HAP-1 (cell line): ENCODE data around the gene GNG11.

ENCODE experiments used
- DNase-seq, 2 experiments: peaks; one replicate each; pipeline ENCODE4 v3.0.0-alpha.2; 2016 to 2020; ENCODE audit warnings: low spot score in 2 of 2
- H3K27me3 ChIP-seq: fragments of 250-450 bp; sonication (Bioruptor Pico); 2 replicates; pipeline ENCODE4 v1.5.1; 2020; ENCODE audit warnings: low read depth, mild to moderate bottlenecking, moderate library complexity
- H3K36me3 ChIP-seq: fragments of 250-450 bp; sonication (Bioruptor Pico); replicated peaks from 2 replicates; pipeline ENCODE4 v1.5.1; 2020; ENCODE audit warnings: mild to moderate bottlenecking
- H3K4me1 ChIP-seq: fragments of 250-450 bp; sonication (Bioruptor Pico); 2 replicates; pipeline ENCODE4 v1.5.1; 2020; ENCODE audit warnings: mild to moderate bottlenecking
- H3K4me3 ChIP-seq: fragments of 250-450 bp; sonication (Bioruptor Pico); 2 replicates; pipeline ENCODE4 v1.5.1; 2020; ENCODE audit warnings: mild to moderate bottlenecking, moderate library complexity
- H3K9me3 ChIP-seq: fragments of 250-450 bp; sonication (Bioruptor Pico); 2 replicates; pipeline ENCODE4 v1.5.1; 2020; ENCODE audit warnings: mild to moderate bottlenecking, moderate library complexity
- in situ Hi-C: fragments of 300-500 bp; cut with MboI; formaldehyde crosslinking; loops from 3 replicates; pipeline ENCODE4 v1.14.3; 2020; ENCODE audit warnings: low sequenced_read_pairs, inconsistent platforms, mixed read lengths

The GNG11 gene

GRCh38 chr7:93945083-93945482 is 23.5 kb downstream of the GNG11 start:
- no peak overlapping the region for H3K4me3 ChIP-seq
- no peaks in the 10 kb centered on the region for H3K9me3 ChIP-seq
- no peaks in the 10 kb centered on the region for H3K4me1 ChIP-seq
- in situ Hi-C loops, result no loop called here
- no peaks in the 10 kb centered on the region for H3K27me3 ChIP-seq
- DNase-seq, result no peak
- H3K36me3 ChIP-seq, result no peaks in the 10 kb centered on the region

GRCh38 chr7:93945756-93946535 is 24.4 kb downstream of the GNG11 start:
- Histone ChIP-seq H3K4me3 (no peak overlapping the region), H3K4me1 (no peaks in the 10 kb centered on the region), H3K36me3 (no peaks in the 10 kb centered on the region), H3K27me3 (no peaks in the 10 kb centered on the region), H3K9me3 (no peaks in the 10 kb centered on the region)
- in situ Hi-C loops, result no loop called here
- no peak for DNase-seq

- H3K4me3 ChIP-seq, result no peak overlapping the region
- H3K4me1 ChIP-seq, result no peaks in the 10 kb centered on the region
- H3K27me3 ChIP-seq, result no peaks in the 10 kb centered on the region
- in situ Hi-C loops, result no loop called here
- H3K36me3 ChIP-seq, result no peaks in the 10 kb centered on the region
- DNase-seq, result no peak
- H3K9me3 ChIP-seq, result no peaks in the 10 kb centered on the region
These were observed 26.6 kb downstream of the GNG11 start for GRCh38 chr7:93948106-93948505.

- DNase-seq, result no peak
- Histone ChIP-seq H3K4me1 (no peaks in the 10 kb centered on the region), H3K27me3 (no peaks in the 10 kb centered on the region), H3K36me3 (no peaks in the 10 kb centered on the region), H3K4me3 (no peak overlapping the region), H3K9me3 (no peaks in the 10 kb centered on the region)
- in situ Hi-C loops, result no loop called here
These were observed 27.3 kb downstream of the GNG11 start for GRCh38 chr7:93948873-93949272.

- no peak for DNase-seq
- Histone ChIP-seq H3K4me1 (no peaks in the 10 kb centered on the region), H3K36me3 (no peaks in the 10 kb centered on the region), H3K4me3 (no peak overlapping the region), H3K9me3 (no peaks in the 10 kb centered on the region), H3K27me3 (no peaks in the 10 kb centered on the region)
- in situ Hi-C loops, result no loop called here
These were observed 27.9 kb downstream of the GNG11 start for GRCh38 chr7:93949423-93949822.

GRCh38 chr7:93955304-93955703 is 33.8 kb downstream of the GNG11 start:
- H3K27me3 ChIP-seq, result no peaks in the 10 kb centered on the region; the same call in 1 of the 2 replicates
- DNase-seq, result no peak
- H3K36me3 ChIP-seq, result no peaks in the 10 kb centered on the region
- H3K9me3 ChIP-seq, result no peaks in the 10 kb centered on the region
- no peaks in the 10 kb centered on the region for H3K4me1 ChIP-seq
- in situ Hi-C loops, result no loop called here
- H3K4me3 ChIP-seq, result no peak overlapping the region

GRCh38 chr7:93957767-93958166 is 36.2 kb downstream of the GNG11 start:
- in situ Hi-C loops, result no loop called here
- no peaks in the 10 kb centered on the region for H3K9me3 ChIP-seq

GRCh38 chr7:93958216-93958615 is 36.7 kb downstream of the GNG11 start:
- no peaks in the 10 kb centered on the region for H3K36me3 ChIP-seq
- H3K27me3 ChIP-seq, result no peaks in the 10 kb centered on the region; the same call in 1 of the 2 replicates
- DNase-seq, result no peak
- H3K9me3 ChIP-seq, result no peaks in the 10 kb centered on the region
- no peaks in the 10 kb centered on the region for H3K4me1 ChIP-seq
- in situ Hi-C loops, result no loop called here
- no peak overlapping the region for H3K4me3 ChIP-seq

More at GRCh38 chr7:93957767-93958166, 36.2 kb downstream of the GNG11 start:
- Histone ChIP-seq H3K4me3 (no peak overlapping the region), H3K36me3 (no peaks in the 10 kb centered on the region), H3K27me3 (no peaks in the 10 kb centered on the region; the same call in 1 of the 2 replicates), H3K4me1 (no peaks in the 10 kb centered on the region)
- no peak for DNase-seq

GRCh38 chr7:93958651-93959050 is 37.1 kb downstream of the GNG11 start:
- Histone ChIP-seq H3K4me3 (no peak overlapping the region), H3K4me1 (no peaks in the 10 kb centered on the region), H3K9me3 (no peaks in the 10 kb centered on the region), H3K36me3 (no peaks in the 10 kb centered on the region), H3K27me3 (no peaks in the 10 kb centered on the region; the same call in 1 of the 2 replicates)
- in situ Hi-C loops, result no loop called here
- no peak for DNase-seq

- no peaks in the 10 kb centered on the region for H3K4me1 ChIP-seq
- in situ Hi-C loops, result no loop called here
- DNase-seq, result no peak
- H3K9me3 ChIP-seq, result no peaks in the 10 kb centered on the region
- H3K36me3 ChIP-seq, result no peaks in the 10 kb centered on the region
- peaks cover 8% of the 10 kb centered on the region for H3K27me3 ChIP-seq
- H3K4me3 ChIP-seq, result no peak overlapping the region
These were observed 39.5 kb downstream of the GNG11 start for GRCh38 chr7:93960986-93961385.

GRCh38 chr7:93964262-93964661 is 42.7 kb downstream of the GNG11 start:
- in situ Hi-C loops, result no loop called here
- no peak for DNase-seq
- Histone ChIP-seq H3K36me3 (no peaks in the 10 kb centered on the region), H3K4me3 (no peak overlapping the region), H3K27me3 (peaks cover 8% of the 10 kb centered on the region), H3K9me3 (no peaks in the 10 kb centered on the region), H3K4me1 (no peaks in the 10 kb centered on the region)

GRCh38 chr7:93964813-93965212 is 43.3 kb downstream of the GNG11 start:
- no peaks in the 10 kb centered on the region for H3K4me1 ChIP-seq
- peaks cover 8% of the 10 kb centered on the region for H3K27me3 ChIP-seq
- no peak for DNase-seq
- H3K9me3 ChIP-seq, result no peaks in the 10 kb centered on the region
- in situ Hi-C loops, result no loop called here
- no peaks in the 10 kb centered on the region for H3K36me3 ChIP-seq
- no peak overlapping the region for H3K4me3 ChIP-seq

- Histone ChIP-seq H3K36me3 (no peaks in the 10 kb centered on the region), H3K4me1 (no peaks in the 10 kb centered on the region), H3K27me3 (peaks cover 8% of the 10 kb centered on the region), H3K9me3 (no peaks in the 10 kb centered on the region), H3K4me3 (no peak overlapping the region)
- no peak for DNase-seq
- in situ Hi-C loops, result no loop called here
These were observed 47.5 kb downstream of the GNG11 start for GRCh38 chr7:93968911-93969620.

- Histone ChIP-seq H3K27me3 (peaks cover 14% of the 10 kb centered on the region), H3K4me1 (peaks cover 6% of the 10 kb centered on the region; the same call in 1 of the 2 replicates), H3K36me3 (no peaks in the 10 kb centered on the region), H3K4me3 (no peak overlapping the region), H3K9me3 (no peaks in the 10 kb centered on the region)
- in situ Hi-C loops, result no loop called here
- DNase-seq, result no peak
These were observed 50.6 kb downstream of the GNG11 start for GRCh38 chr7:93972029-93972725.
